ENCODE results near the gene ZFC3H1. TPM values are rescaled to one million over a fixed set of nuclear protein-coding genes. Genes with fewer than 3 reads are reported as not detected.

Gene ZFC3H1
- total RNA-seq, 1 donor: 47.1 TPM

DNA sequence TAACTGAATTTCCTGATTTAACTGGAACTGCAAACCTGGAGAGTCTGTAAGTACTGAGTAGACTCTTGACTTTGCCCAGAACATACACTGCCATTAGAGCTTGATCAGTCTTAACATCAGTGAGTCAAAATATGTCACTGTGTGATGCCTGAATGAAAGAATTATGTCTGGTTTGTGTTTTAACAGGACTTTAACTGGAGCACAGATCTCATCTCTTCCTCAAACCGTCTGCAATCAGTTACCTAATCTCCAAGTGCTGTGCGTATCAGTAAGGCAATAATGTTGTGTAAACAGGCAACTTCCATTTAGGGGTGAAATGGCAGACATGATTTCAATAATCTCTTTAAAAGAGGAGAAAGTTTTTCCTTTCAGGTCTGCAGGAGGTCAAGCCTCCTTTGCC is 97.0 kb downstream of the ZFC3H1 start:
- no peak overlapping the region for H3K4me3 ChIP-seq (ENCODE audit: low read depth, low read length)
- no peak for DNase-seq (ENCODE audit: low read depth)
- TF ChIP-seq, protein P1, sequence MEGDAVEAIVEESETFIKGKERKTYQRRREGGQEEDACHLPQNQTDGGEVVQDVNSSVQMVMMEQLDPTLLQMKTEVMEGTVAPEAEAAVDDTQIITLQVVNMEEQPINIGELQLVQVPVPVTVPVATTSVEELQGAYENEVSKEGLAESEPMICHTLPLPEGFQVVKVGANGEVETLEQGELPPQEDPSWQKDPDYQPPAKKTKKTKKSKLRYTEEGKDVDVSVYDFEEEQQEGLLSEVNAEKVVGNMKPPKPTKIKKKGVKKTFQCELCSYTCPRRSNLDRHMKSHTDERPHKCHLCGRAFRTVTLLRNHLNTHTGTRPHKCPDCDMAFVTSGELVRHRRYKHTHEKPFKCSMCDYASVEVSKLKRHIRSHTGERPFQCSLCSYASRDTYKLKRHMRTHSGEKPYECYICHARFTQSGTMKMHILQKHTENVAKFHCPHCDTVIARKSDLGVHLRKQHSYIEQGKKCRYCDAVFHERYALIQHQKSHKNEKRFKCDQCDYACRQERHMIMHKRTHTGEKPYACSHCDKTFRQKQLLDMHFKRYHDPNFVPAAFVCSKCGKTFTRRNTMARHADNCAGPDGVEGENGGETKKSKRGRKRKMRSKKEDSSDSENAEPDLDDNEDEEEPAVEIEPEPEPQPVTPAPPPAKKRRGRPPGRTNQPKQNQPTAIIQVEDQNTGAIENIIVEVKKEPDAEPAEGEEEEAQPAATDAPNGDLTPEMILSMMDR (IDR thresholded peaks at IDR 0.05; ENCODE audit: insufficient read depth, low read depth, low read length): no peak

DNA sequence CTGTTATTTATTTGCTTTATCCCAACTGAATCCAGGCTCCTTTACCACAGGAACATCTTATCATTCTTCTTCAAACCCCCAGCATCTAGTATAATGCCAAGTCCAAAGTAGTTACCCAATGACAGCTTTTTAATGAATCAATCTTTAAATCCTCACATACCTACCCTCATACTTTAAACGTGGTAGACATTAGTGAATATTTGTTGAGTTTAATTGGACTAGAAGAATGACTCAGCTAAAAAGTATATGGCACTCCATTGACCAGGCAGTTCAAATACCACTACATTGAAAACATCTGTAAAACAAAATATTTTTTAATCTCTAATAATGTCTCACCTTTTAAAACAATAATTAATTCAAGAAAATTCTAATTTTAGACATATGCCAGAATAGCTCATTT is 98.1 kb downstream of the ZFC3H1 start:
- TF ChIP-seq, protein P1 (IDR thresholded peaks at IDR 0.05; ENCODE audit: insufficient read depth, low read depth, low read length): no peak

DNA sequence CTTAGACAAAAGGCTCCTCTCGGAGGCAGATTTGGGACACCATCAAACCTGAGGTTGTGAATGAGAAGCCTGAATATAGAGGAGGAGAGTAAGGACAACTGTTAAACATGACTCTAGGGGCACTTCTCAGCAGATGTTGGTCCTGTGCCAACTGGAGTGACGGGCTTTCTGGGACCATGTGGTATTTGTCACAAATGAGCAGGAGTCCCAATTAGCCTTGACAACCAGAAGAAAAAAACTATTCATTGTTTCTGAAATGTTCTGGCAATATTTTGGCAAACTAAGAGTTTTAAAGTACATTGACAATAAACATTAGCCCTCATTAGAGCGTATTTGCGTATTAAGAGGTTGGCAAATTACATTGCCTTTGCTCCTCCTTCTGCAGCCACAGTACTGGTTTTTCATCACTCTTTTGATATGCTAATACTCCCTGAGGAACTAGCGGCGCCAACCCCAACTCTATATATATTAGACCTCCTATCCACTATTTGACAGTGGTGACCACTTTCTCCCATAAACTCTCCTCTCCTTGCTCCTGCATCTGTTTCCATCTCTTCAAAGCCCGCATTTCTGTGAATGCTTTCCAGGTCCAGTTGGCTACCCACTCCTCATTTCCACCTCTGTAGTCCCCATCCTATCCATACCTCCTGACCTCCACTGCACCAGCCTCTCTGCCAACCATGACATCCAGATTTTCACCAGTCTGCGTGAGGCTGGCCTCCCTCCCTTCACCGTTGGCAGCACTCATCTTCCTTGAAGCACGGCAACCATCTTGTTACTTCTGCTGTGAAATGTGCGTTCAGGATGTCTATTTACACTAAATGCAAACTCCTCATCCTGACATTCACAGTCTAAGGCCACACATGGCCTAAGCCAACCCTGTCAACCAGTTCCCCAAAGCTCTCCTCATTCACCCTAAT is 100.7 kb downstream of the ZFC3H1 start:
- no peak for DNase-seq (ENCODE audit: low read depth)
- TF ChIP-seq, protein P1 (IDR thresholded peaks at IDR 0.05; ENCODE audit: insufficient read depth, low read depth, low read length): no peak
- no peak overlapping the region for H3K4me3 ChIP-seq (ENCODE audit: low read depth, low read length)

More for the DNA sequence above, 98.1 kb downstream of the ZFC3H1 start:
- DNase-seq (ENCODE audit: low read depth): no peak
- H3K4me3 ChIP-seq (ENCODE audit: low read depth, low read length): no peak overlapping the region

Small RNA genes within 50 kb of the gene (small RNA-seq; reads per million reads assigned to genes)
- gene RF00560: not detected

Other genes with a start within 250 kb of the ZFC3H1 start
- gene LGR5, start 224.1 kb downstream of the ZFC3H1 start, total RNA-seq: not detected in 2 replicates
- gene THAP2, start 453 bp upstream of the ZFC3H1 start, total RNA-seq: 2.6 and 6.0 TPM in 2 replicates
- gene TMEM19, start 22.2 kb upstream of the ZFC3H1 start, total RNA-seq: 24.8 and 37.1 TPM in 2 replicates
- 9.3 and 12.5 TPM in 2 replicates for gene RAB21, start 91.0 kb upstream of the ZFC3H1 start, total RNA-seq
- 16.4 and 18.0 TPM in 2 replicates for gene TBC1D15, start 175.9 kb upstream of the ZFC3H1 start, total RNA-seq